HG02973 (cell line): ENCODE results near the gene LAMTOR2.
A peak's percentile ranks its signal among the peaks of the same experiment; 100 is the strongest.

ENCODE experiments used
- ATAC-seq: cut with Tn5 transposase; IDR thresholded peaks from one replicate; pipeline ENCODE4 v1.9.1; 2021; ENCODE audit warnings: moderate library complexity; ENCODE audit not compliant: unreplicated experiment

The LAMTOR2 gene

GRCh38 chr1:156074661-156075060, 20.1 kb downstream of the LAMTOR2 start:
- no peak for ATAC-seq

GRCh38 chr1:156075162-156075561, 20.6 kb downstream of the LAMTOR2 start:
- no peak for ATAC-seq

GRCh38 chr1:156075775-156076204, 21.2 kb downstream of the LAMTOR2 start:
- no peak for ATAC-seq

- ATAC-seq, result no peak
These were observed 22.2 kb downstream of the LAMTOR2 start for GRCh38 chr1:156076609-156077429.

GRCh38 chr1:156077430-156077760, 22.8 kb downstream of the LAMTOR2 start:
- no peak for ATAC-seq

- ATAC-seq, result no peak
These were observed 24.1 kb downstream of the LAMTOR2 start for GRCh38 chr1:156078728-156079127.

GRCh38 chr1:156079762-156080161, 25.2 kb downstream of the LAMTOR2 start:
- ATAC-seq, result no peak

GRCh38 chr1:156080241-156080862, 25.8 kb downstream of the LAMTOR2 start:
- no peak for ATAC-seq

GRCh38 chr1:156080863-156081179, 26.2 kb downstream of the LAMTOR2 start:
- no peak for ATAC-seq

GRCh38 chr1:156081180-156081916, 26.8 kb downstream of the LAMTOR2 start:
- no peak for ATAC-seq

- no peak for ATAC-seq
These were observed 27.3 kb downstream of the LAMTOR2 start for GRCh38 chr1:156081917-156082308.

- no peak for ATAC-seq
These were observed 27.9 kb downstream of the LAMTOR2 start, which contains the start of gene MEX3A for GRCh38 chr1:156082309-156083091. TSS of gene MEX3A (minus strand) at chr1:156082465. CDS start at chr1:156081998, 467 bp downstream.

GRCh38 chr1:156083800-156084790, 29.5 kb downstream of the LAMTOR2 start:
- ATAC-seq, result no peak

- ATAC-seq, result no peak
These were observed 31.7 kb downstream of the LAMTOR2 start for GRCh38 chr1:156086256-156086662.

- no peak for ATAC-seq
These were observed 35.1 kb downstream of the LAMTOR2 start for GRCh38 chr1:156089704-156090103.

GRCh38 chr1:156090138-156090839, 35.7 kb downstream of the LAMTOR2 start:
- ATAC-seq, result no peak

- ATAC-seq, result peak; percentile 47
These were observed 36.2 kb downstream of the LAMTOR2 start for GRCh38 chr1:156090840-156091188.

GRCh38 chr1:156091610-156092009, 37.0 kb downstream of the LAMTOR2 start:
- ATAC-seq, result no peak

GRCh38 chr1:156095906-156096508, 41.4 kb downstream of the LAMTOR2 start:
- ATAC-seq, result no peak
